ENCODE results near the gene MCRIP2. TPM values are rescaled to one million over a fixed set of nuclear protein-coding genes. Genes with fewer than 3 reads are reported as not detected.
A peak's percentile ranks its signal among the peaks of the same experiment; 100 is the strongest.

The MCRIP2 gene
- total and polyA plus RNA-seq, 4 donors = 16.3 to 97.3 (median 61.4) TPM

- no peaks in the 10 kb centered on the region for H3K9me3 ChIP-seq (ENCODE audit: control insufficient read depth in 4 of 4, low read length in 3 of 4)
- H3K27ac ChIP-seq (ENCODE audit: low read depth in 1 of 2, low read length in 2 of 2) = peak overlapping the region in 1 of 2 donors; percentile 38
- peaks cover 0 to 13% (median 6%) of the 10 kb centered on the region in 4 donors for H3K36me3 ChIP-seq (ENCODE audit: control insufficient read depth in 4 of 4, insufficient read depth in 3 of 4, low read depth in 1 of 4, low read length in 3 of 4)
- H3K4me3 ChIP-seq (ENCODE audit: low read depth in 1 of 3, low read length in 3 of 3) = no peak overlapping the region
- H3K4me1 ChIP-seq (ENCODE audit: control insufficient read depth in 4 of 4, insufficient read depth in 4 of 4, low read length in 3 of 4) = peaks cover 31 to 54% (median 47%) of the 10 kb centered on the region in 4 donors
- DNase-seq (ENCODE audit: low spot score) = no peak
- H3K27me3 ChIP-seq (ENCODE audit: control insufficient read depth in 4 of 4, insufficient read depth in 4 of 4, low read length in 3 of 4) = no peaks in the 10 kb centered on the region
- no peak overlapping the region for H3K9ac ChIP-seq (ENCODE audit: low read depth in 1 of 2, low read length in 2 of 2)
- 65% methylated on average over 29 of the region's 29 CpGs for WGBS
- TF ChIP-seq RXRA (IDR thresholded peaks at IDR 0.05) (no peak), FOXA1 (IDR thresholded peaks at IDR 0.05) (no peak), REST (IDR thresholded peaks at IDR 0.05) (no peak), MAX (IDR thresholded peaks at IDR 0.05) (no peak), ZBTB33 (IDR thresholded peaks at IDR 0.05) (no peak), YY1 (IDR thresholded peaks at IDR 0.05) (no peak), HNF4G (IDR thresholded peaks at IDR 0.05) (no peak)
These were observed 11.3 kb upstream of the MCRIP2 start for GRCh38 chr16:630249-630814.

- H3K4me1 ChIP-seq (ENCODE audit: control insufficient read depth in 4 of 4, insufficient read depth in 4 of 4, low read length in 3 of 4) = peaks cover 33 to 60% (median 50%) of the 10 kb centered on the region in 4 donors
- H3K27ac ChIP-seq (ENCODE audit: low read depth in 1 of 2, low read length in 2 of 2) = peak within 1 kb of the TSS in 1 of 2 donors; percentile 38
- TF ChIP-seq RAD21 (IDR thresholded peaks at IDR 0.05) (no peak), HNF4A (conservative IDR thresholded peaks at IDR 0.05) (no peak), TAF1 (conservative IDR thresholded peaks at IDR 0.05) (no peak), FOXA2 (IDR thresholded peaks at IDR 0.05) (no peak), CTCF (IDR thresholded peaks at IDR 0.05; ENCODE audit: low read depth, low read length, missing input control) (peak; percentile 1)
- H3K4me3 ChIP-seq (ENCODE audit: low read depth in 1 of 3, low read length in 3 of 3) = no peak within 1 kb of the TSS
- H3K27me3 ChIP-seq (ENCODE audit: control insufficient read depth in 4 of 4, insufficient read depth in 4 of 4, low read length in 3 of 4) = no peaks in the 10 kb centered on the region
- H3K9ac ChIP-seq (ENCODE audit: low read depth in 1 of 2, low read length in 2 of 2) = no peak within 1 kb of the TSS
- H3K36me3 ChIP-seq (ENCODE audit: control insufficient read depth in 4 of 4, insufficient read depth in 3 of 4, low read depth in 1 of 4, low read length in 3 of 4) = peaks cover 0 to 12% (median 3%) of the 10 kb centered on the region in 4 donors
- DNase-seq (ENCODE audit: low spot score) = peak; percentile 56
- no peaks in the 10 kb centered on the region for H3K9me3 ChIP-seq (ENCODE audit: control insufficient read depth in 4 of 4, low read length in 3 of 4)
- WGBS = 7% methylated on average over 23 of the region's 23 CpGs
These were observed 10.7 kb upstream of the MCRIP2 start, which contains the start of gene WFIKKN1 for GRCh38 chr16:630815-631405. Gene WFIKKN1 (plus strand): TSS chr16:630985. CDS start chr16:631254, 269 bp downstream.
